NCI-H510A treated with DMSO at 0.1 percent for 48 hours (cell line): Measurements from ENCODE around the gene ZBED4.

ENCODE experiments used
- DNase-seq: peaks from one replicate; lab custom pipeline; 2025; lab: John Stamatoyannopoulos, UW

ZBED4 gene

GRCh38 chr22:49825944-49826602 is 27.6 kb upstream of the ZBED4 start:
- no peak for DNase-seq

GRCh38 chr22:49826603-49827270 is 26.9 kb upstream of the ZBED4 start:
- no peak for DNase-seq

- DNase-seq = no peak
These were observed 26.3 kb upstream of the ZBED4 start for GRCh38 chr22:49827271-49827852.

GRCh38 chr22:49827853-49828598 is 25.6 kb upstream of the ZBED4 start, which contains the start of gene BRD1:
TSS of gene BRD1 (minus strand) at chr22:49827873. CDS start at chr22:49824317, 3,556 bp downstream.
- DNase-seq = peak; percentile 3

GRCh38 chr22:49828599-49828965 is 25.1 kb upstream of the ZBED4 start:
- no peak for DNase-seq

- no peak for DNase-seq
These were observed 24.4 kb upstream of the ZBED4 start for GRCh38 chr22:49829044-49829853.

- DNase-seq = no peak
These were observed 20.2 kb upstream of the ZBED4 start for GRCh38 chr22:49833340-49834007.

GRCh38 chr22:49838771-49839717 is 14.6 kb upstream of the ZBED4 start:
- DNase-seq = no peak

- DNase-seq = no peak
These were observed 8.4 kb upstream of the ZBED4 start for GRCh38 chr22:49845241-49845640.

GRCh38 chr22:49845666-49846459 is 7.8 kb upstream of the ZBED4 start:
- no peak for DNase-seq

GRCh38 chr22:49847751-49848689 is 5.6 kb upstream of the ZBED4 start:
- DNase-seq = no peak

GRCh38 chr22:49848690-49849160 is 4.9 kb upstream of the ZBED4 start:
- DNase-seq = no peak

GRCh38 chr22:49849161-49850020 is 4.3 kb upstream of the ZBED4 start:
- DNase-seq = no peak

- DNase-seq = no peak
These were observed 3.4 kb upstream of the ZBED4 start for GRCh38 chr22:49850021-49850911.

GRCh38 chr22:49850959-49851802 is 2.5 kb upstream of the ZBED4 start:
- no peak for DNase-seq
